H9 (cell line): Measurements from ENCODE around the gene RPS28. TPM values are rescaled to one million over a fixed set of nuclear protein-coding genes. Genes with fewer than 3 reads are reported as not detected.
A peak's percentile ranks its signal among the peaks of the same experiment; 100 is the strongest.
"Not testable (repeated sequence)": the region's sequence is repeated elsewhere in the genome, so short reads cannot be mapped to it uniquely, and the experiment has no call there.

Source experiments
- DNase-seq: peaks from one replicate; pipeline ENCODE4 v3.0.0-alpha.2; 2017
- H2AFZ ChIP-seq: one replicate; pipeline ENCODE4 v1.6.1; 2013; ENCODE audit warnings: mild to moderate bottlenecking, low read length, control low read depth, moderate library complexity
- H2AK5ac ChIP-seq: 2 replicates; pipeline ENCODE4 v1.6.1; 2013; ENCODE audit warnings: low read length, control low read depth, mixed read lengths; ENCODE audit not compliant: insufficient read length
- H2BK120ac ChIP-seq: one replicate; pipeline ENCODE4 v1.6.1; 2013; ENCODE audit warnings: low read depth, mild to moderate bottlenecking, low read length, control low read depth, inconsistent platforms; ENCODE audit not compliant: poor library complexity, severe bottlenecking
- H2BK12ac ChIP-seq: 2 replicates; pipeline ENCODE4 v1.6.1; 2013; ENCODE audit warnings: low read length, control low read depth, mixed read lengths, low read depth; ENCODE audit not compliant: insufficient read length
- H2BK15ac ChIP-seq: 2 replicates; pipeline ENCODE4 v1.6.1; 2013; ENCODE audit warnings: low read depth, low read length, control low read depth
- H2BK20ac ChIP-seq: one replicate; pipeline ENCODE4 v1.6.1; 2013; ENCODE audit warnings: low read depth, mild to moderate bottlenecking, low read length, control low read depth, inconsistent platforms; ENCODE audit not compliant: poor library complexity, severe bottlenecking
- H2BK5ac ChIP-seq: 2 replicates; pipeline ENCODE4 v1.6.1; 2013; ENCODE audit warnings: low read length, control low read depth, mixed read lengths; ENCODE audit not compliant: insufficient read length
- H3K14ac ChIP-seq: 2 replicates; pipeline ENCODE4 v1.6.1; 2013; ENCODE audit warnings: low read length, control low read depth; ENCODE audit not compliant: insufficient read depth
- H3K18ac ChIP-seq: 2 replicates; pipeline ENCODE4 v1.6.1; 2013; ENCODE audit warnings: low read depth, mild to moderate bottlenecking, mixed read lengths, low read length, control low read depth; ENCODE audit not compliant: insufficient read length
- H3K23ac ChIP-seq: 2 replicates; pipeline ENCODE4 v1.6.1; 2013; ENCODE audit warnings: low read length, control low read depth, mixed read lengths, low read depth; ENCODE audit not compliant: insufficient read length
- H3K23me2 ChIP-seq: 2 replicates; pipeline ENCODE4 v1.6.1; 2013; ENCODE audit warnings: low read depth, mild to moderate bottlenecking, mixed read lengths, low read length, control low read depth; ENCODE audit not compliant: insufficient read length, poor library complexity, severe bottlenecking
- H3K27ac ChIP-seq: 2 replicates; pipeline ENCODE4 v1.5.1; 2013; ENCODE audit warnings: low read length, control low read depth, mixed read lengths, low read depth; ENCODE audit not compliant: insufficient read length
- H3K27me3 ChIP-seq: 2 replicates; pipeline ENCODE4 v1.6.1; 2013; ENCODE audit warnings: low read length, control low read depth, inconsistent platforms; ENCODE audit not compliant: insufficient read depth
- H3K4ac ChIP-seq: 2 replicates; pipeline ENCODE4 v1.6.1; 2013; ENCODE audit warnings: low read depth, mild to moderate bottlenecking, control low read depth, inconsistent platforms, low read length, moderate library complexity
- H3K4me1 ChIP-seq: 2 replicates; pipeline ENCODE4 v1.6.1; 2013; ENCODE audit warnings: low read length, control low read depth, inconsistent platforms; ENCODE audit not compliant: insufficient read depth
- H3K4me2 ChIP-seq: 2 replicates; pipeline ENCODE4 v1.6.1; 2013; ENCODE audit warnings: low read length, control low read depth, mixed read lengths; ENCODE audit not compliant: insufficient read length, insufficient read depth
- H3K56ac ChIP-seq: 2 replicates; pipeline ENCODE4 v1.6.1; 2013; ENCODE audit warnings: low read depth, mild to moderate bottlenecking, mixed read lengths, low read length, control low read depth; ENCODE audit not compliant: insufficient read length
- H3K79me1 ChIP-seq: 2 replicates; pipeline ENCODE4 v1.6.1; 2013; ENCODE audit warnings: low read depth, mild to moderate bottlenecking, moderate library complexity, low read length, control low read depth, inconsistent platforms; ENCODE audit not compliant: insufficient read depth, poor library complexity, severe bottlenecking
- H3K79me2 ChIP-seq: 2 replicates; pipeline ENCODE4 v1.6.1; 2013; ENCODE audit warnings: low read length, control low read depth, inconsistent platforms; ENCODE audit not compliant: insufficient read depth
- H3K9ac ChIP-seq: 2 replicates; pipeline ENCODE4 v1.6.1; 2013; ENCODE audit warnings: low read length, control low read depth, mixed read lengths; ENCODE audit not compliant: insufficient read length; ENCODE audit errors: extremely low read depth
- H3K9me3 ChIP-seq: one replicate; pipeline ENCODE4 v1.6.1; 2013; ENCODE audit warnings: low read depth, low read length, inconsistent platforms; ENCODE audit not compliant: control insufficient read depth
- H3T11ph ChIP-seq: one replicate; pipeline ENCODE4 v1.6.1; 2013; ENCODE audit warnings: mild to moderate bottlenecking, low read length, control low read depth, inconsistent platforms
- H4K20me1 ChIP-seq: one replicate; pipeline ENCODE4 v1.6.1; 2013; ENCODE audit not compliant: control insufficient read depth, insufficient read length, insufficient read depth
- H4K5ac ChIP-seq: 2 replicates; pipeline ENCODE4 v1.6.1; 2013; ENCODE audit warnings: low read depth, mild to moderate bottlenecking, mixed read lengths, low read length, control low read depth; ENCODE audit not compliant: insufficient read length
- H4K8ac ChIP-seq: replicated peaks from 2 replicates; pipeline ENCODE4 v1.6.1; 2013; ENCODE audit warnings: low read length, control low read depth, mixed read lengths, low read depth; ENCODE audit not compliant: insufficient read length
- H4K91ac ChIP-seq: 2 replicates; pipeline ENCODE4 v1.6.1; 2013; ENCODE audit warnings: low read depth, mild to moderate bottlenecking, moderate library complexity, mixed read lengths, low read length, control low read depth; ENCODE audit not compliant: insufficient read length
- H3K27ac Mint-ChIP-seq, 3 experiments: 2 replicates in 2 of 3; 3 replicates in 1 of 3; pipeline ENCODE4 v1.8.0; 2020 to 2021; ENCODE audit warnings: mixed read lengths in 3 of 3, mild to moderate bottlenecking in 1 of 3, moderate library complexity in 1 of 3
- H3K27me3 Mint-ChIP-seq: 2 replicates; pipeline ENCODE4 v1.8.0; 2021; ENCODE audit warnings: low read depth, mild to moderate bottlenecking, moderate library complexity, mixed read lengths
- H3K36me3 Mint-ChIP-seq, 3 experiments: 2 replicates in 2 of 3; 3 replicates in 1 of 3; pipeline ENCODE4 v1.8.0; 2020 to 2021; ENCODE audit warnings: low read depth in 3 of 3, mixed read lengths in 3 of 3; ENCODE audit not compliant: insufficient read depth in 1 of 3
- H3K4me1 Mint-ChIP-seq, 2 experiments: 2 replicates each; pipeline ENCODE4 v1.8.0; 2020; ENCODE audit warnings: mixed read lengths in 2 of 2
- H3K4me3 Mint-ChIP-seq, 2 experiments: 2 replicates in 1 of 2; 3 replicates in 1 of 2; pipeline ENCODE4 v1.8.0; 2020 to 2021; ENCODE audit warnings: mild to moderate bottlenecking in 2 of 2, mixed read lengths in 2 of 2, moderate library complexity in 1 of 2
- H3K9me3 Mint-ChIP-seq, 2 experiments: 2 replicates in 1 of 2; 3 replicates in 1 of 2; pipeline ENCODE4 v1.8.0; 2020; ENCODE audit warnings: mild to moderate bottlenecking in 2 of 2, mixed read lengths in 2 of 2, moderate library complexity in 1 of 2
- CTCF ChIP-seq: fragments of 200-600 bp; sonication (generic); conservative IDR thresholded peaks from 3 replicates; pipeline ENCODE4 v1.8.0; 2021; ENCODE audit warnings: antibody characterized with exemption, mild to moderate bottlenecking
- WGBS: extraction: QIAGEN DNeasy Blood & Tissue Kit; methylation state at CpG from one replicate; pipeline ENCODE4 v1.1.7; 2013; ENCODE audit warnings: missing lambda C conversion rate, low lambda C conversion rate, mixed read lengths; ENCODE audit not compliant: insufficient read length; ENCODE audit errors: extremely low coverage; 5-methylcytosine and 5-hydroxymethylcytosine counted together
- long read RNA-seq: library from polyadenylated mRNA; unstranded; transcript quantifications from one replicate; pipeline ENCODE4 v2.0.0, GENCODE V29; 2020
- total RNA-seq: library from RNA; stranded (reverse); gene quantifications from 2 replicates; pipeline ENCODE4 v1.2.1, GENCODE V29; 2021

The RPS28 gene
- 1,885 and 1,988 TPM in 2 replicates for total RNA-seq
- long read RNA-seq, transcript RPS28-204 (2 exons, 912 nt), result minor isoform, 7 of 346 reads
- long read RNA-seq, transcript RPS28-203 (4 exons, 1,326 nt), result major isoform, 321 of 346 reads
- long read RNA-seq, transcript RPS28-202 (3 exons, 1,523 nt), result minor isoform, 7 of 346 reads
- long read RNA-seq, partial matches to known transcripts, result 3 of 346 reads
- long read RNA-seq, other reads (novel, unspliced or antisense), result 8 of 346 reads

- peak within 1 kb of the TSS; percentile 35 for H3K27ac ChIP-seq
- no peak within 1 kb of the TSS for H3T11ph ChIP-seq
- Mint-ChIP-seq H3K4me3 (peak within 1 kb of the TSS; percentile 96 to 98), H3K27ac (peak within 1 kb of the TSS; percentile 98 to 100 (median 99)), H3K27me3 (no peaks in the 10 kb centered on the region; the same call in 1 of the 2 replicates), H3K9me3 (no peaks in the 10 kb centered on the region; a peak in 2 of 5 replicates), H3K4me1 (peaks cover 18 to 29% of the 10 kb centered on the region in 2 experiments), H3K36me3 (peaks cover 14 to 36% (median 24%) of the 10 kb centered on the region in 3 experiments)
- H2AFZ ChIP-seq, result no peak within 1 kb of the TSS
- DNase-seq, result peak; percentile 94
- peak within 1 kb of the TSS; percentile 87 for H3K4ac ChIP-seq
- no peaks in the 10 kb centered on the region for H4K20me1 ChIP-seq
- no peaks in the 10 kb centered on the region; the same call in 1 of the 2 replicates for H3K4me1 ChIP-seq
- H3K23me2 ChIP-seq, result peaks cover 6% of the 10 kb centered on the region
- no peak within 1 kb of the TSS for H2BK15ac ChIP-seq
- no peaks in the 10 kb centered on the region for H3K27me3 ChIP-seq
- H3K4me2 ChIP-seq, result peak within 1 kb of the TSS; percentile 96
- peak within 1 kb of the TSS; percentile 41 for H4K5ac ChIP-seq
- TF ChIP-seq CTCF, result no peak; the same call in 2 of the 3 replicates
- H2AK5ac ChIP-seq, result no peak within 1 kb of the TSS
- WGBS, result no CpG with 5 or more reads among the region's 72 CpGs
- no peaks in the 10 kb centered on the region for H3K79me1 ChIP-seq
- peaks cover 5% of the 10 kb centered on the region; the same call in 1 of the 2 replicates for H3K79me2 ChIP-seq
- no peak within 1 kb of the TSS for H3K23ac ChIP-seq
- no peak within 1 kb of the TSS for H2BK20ac ChIP-seq
- H3K14ac ChIP-seq, result peak within 1 kb of the TSS; percentile 91
- H3K9ac ChIP-seq, result peak within 1 kb of the TSS; percentile 97
- peak within 1 kb of the TSS; percentile 43 for H4K8ac ChIP-seq
- peak within 1 kb of the TSS; percentile 55 for H4K91ac ChIP-seq
- H2BK5ac ChIP-seq, result peak within 1 kb of the TSS; percentile 32
- H3K56ac ChIP-seq, result peak within 1 kb of the TSS; percentile 19
- H2BK120ac ChIP-seq, result no peak within 1 kb of the TSS
- no peaks in the 10 kb centered on the region for H3K9me3 ChIP-seq
- peak within 1 kb of the TSS; percentile 66 for H3K18ac ChIP-seq
- H2BK12ac ChIP-seq, result peak within 1 kb of the TSS; percentile 55
These were observed at the start of gene RPS28, which contains the start of gene NDUFA7 for GRCh38 chr19:8321067-8321985. TSS of gene RPS28 (plus strand) at chr19:8321496. CDS start at chr19:8321531, 35 bp downstream. TSS of gene NDUFA7 (minus strand) at chr19:8321375. CDS start at chr19:8321358, 17 bp downstream.

GRCh38 chr19:8276508-8276907 lies 44.8 kb upstream of the RPS28 start:
- not testable (repeated sequence) for H2AK5ac ChIP-seq, H3T11ph ChIP-seq, H3K4me1 Mint-ChIP-seq, H3K9me3 ChIP-seq, H3K4me1 ChIP-seq, H3K27me3 Mint-ChIP-seq, H4K20me1 ChIP-seq, H3K4me2 ChIP-seq, H3K27ac ChIP-seq, H3K79me1 ChIP-seq, H2BK20ac ChIP-seq, H2BK120ac ChIP-seq, DNase-seq, H3K9ac ChIP-seq, H3K27me3 ChIP-seq, H2BK5ac ChIP-seq, H3K23ac ChIP-seq, H3K36me3 Mint-ChIP-seq, H3K4me3 Mint-ChIP-seq, H3K27ac Mint-ChIP-seq, H4K5ac ChIP-seq, H3K23me2 ChIP-seq, H3K18ac ChIP-seq, H4K8ac ChIP-seq, H2AFZ ChIP-seq, H3K79me2 ChIP-seq, H3K14ac ChIP-seq, H3K9me3 Mint-ChIP-seq, H4K91ac ChIP-seq, H3K56ac ChIP-seq, H2BK15ac ChIP-seq, H2BK12ac ChIP-seq, H3K4ac ChIP-seq
- no CpG with 5 or more reads among the region's 9 CpGs for WGBS
